T follicular helper cell (primary cell): Measurements from ENCODE around the gene LAMB1.
"Not testable (repeated sequence)": the region's sequence is repeated elsewhere in the genome, so short reads cannot be mapped to it uniquely, and the experiment has no call there.

Source experiments
- DNase-seq: peaks from one replicate; pipeline ENCODE4 v3.0.0-alpha.2; 2020; ENCODE audit warnings: low read depth
- total RNA-seq, 2 experiments: gene quantifications; one replicate each; lab custom pipeline; 2026; lab: John Stamatoyannopoulos, UW

The LAMB1 gene
- 0 to 0.24 reads per million in 2 experiments for total RNA-seq

GRCh38 chr7:108002726-108003598 lies at the start of gene LAMB1:
LAMB1 (minus strand) TSS chr7:108003161; CDS start chr7:108002885, 276 bp downstream.
- no peak for DNase-seq

DNA sequence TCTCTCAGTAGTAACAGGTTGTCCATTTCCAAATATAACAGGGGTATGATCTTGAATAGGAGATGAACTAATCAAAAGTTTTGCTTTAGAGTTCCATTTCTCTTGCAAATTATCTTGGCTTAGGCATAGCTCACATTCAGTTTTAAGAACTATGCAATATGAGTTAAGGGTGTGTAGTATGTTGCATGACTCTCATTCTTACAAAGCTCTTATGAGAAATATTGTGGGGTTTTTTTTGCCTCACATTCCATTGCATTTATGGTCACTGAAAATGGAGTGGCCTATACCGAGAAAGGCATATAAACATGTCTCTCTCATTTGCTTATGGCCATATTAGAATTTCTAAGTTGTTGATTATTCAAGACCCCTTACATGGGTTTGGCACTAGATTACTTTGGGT lies 48.5 kb upstream of the LAMB1 start:
- no peak for DNase-seq

- DNase-seq = no peak
These were observed 47.0 kb upstream of the LAMB1 start for GRCh38 chr7:108049962-108050361.

- no peak for DNase-seq
These were observed 45.5 kb upstream of the LAMB1 start for GRCh38 chr7:108048422-108048821.

DNA sequence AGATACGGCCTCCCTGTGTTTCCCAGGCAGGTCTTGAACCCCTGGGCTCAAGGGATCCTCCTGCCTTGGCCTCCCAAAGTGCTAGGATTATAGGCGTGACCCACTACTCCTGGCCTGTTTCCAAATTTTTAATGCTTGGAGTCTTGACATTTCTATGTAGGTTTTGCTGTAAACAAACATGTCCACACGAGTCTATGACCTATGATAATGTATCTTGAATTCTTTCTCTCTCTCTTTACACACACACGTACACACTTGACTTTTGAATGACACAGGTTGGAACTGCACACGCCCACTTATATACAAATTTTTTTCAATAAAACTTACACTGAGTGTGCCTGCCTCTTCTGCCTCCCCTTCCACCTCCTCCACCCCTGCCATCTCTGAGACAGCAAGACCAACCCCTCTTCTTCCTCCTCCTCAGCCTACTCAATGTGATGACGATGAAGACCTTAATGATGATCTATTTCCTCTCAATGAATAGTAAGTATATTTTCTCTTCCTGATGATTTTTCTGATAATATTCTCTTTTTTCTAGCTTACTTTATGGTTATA lies 44.1 kb upstream of the LAMB1 start:
- DNase-seq = no peak

- no peak for DNase-seq
These were observed 42.7 kb upstream of the LAMB1 start for GRCh38 chr7:108045669-108046068.

DNA sequence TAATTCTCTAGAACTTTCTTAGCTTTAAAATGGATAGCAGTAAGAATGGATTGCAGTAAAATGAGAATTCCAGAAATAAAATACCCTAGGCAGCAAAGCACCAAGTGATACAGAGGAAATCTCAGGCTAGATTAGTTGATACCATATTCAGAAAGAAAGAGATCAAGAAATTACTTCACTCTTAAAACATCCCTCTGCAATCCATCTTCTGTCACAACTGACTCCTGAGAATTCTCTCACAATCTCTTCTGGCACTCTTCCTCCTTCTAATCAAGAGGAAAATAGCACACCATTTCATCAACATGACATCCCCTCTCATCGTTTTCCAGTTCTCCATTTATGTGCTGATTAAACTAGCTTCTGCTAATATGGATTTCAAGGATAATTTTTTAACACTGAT lies 42.2 kb upstream of the LAMB1 start:
- DNase-seq = no peak

DNA sequence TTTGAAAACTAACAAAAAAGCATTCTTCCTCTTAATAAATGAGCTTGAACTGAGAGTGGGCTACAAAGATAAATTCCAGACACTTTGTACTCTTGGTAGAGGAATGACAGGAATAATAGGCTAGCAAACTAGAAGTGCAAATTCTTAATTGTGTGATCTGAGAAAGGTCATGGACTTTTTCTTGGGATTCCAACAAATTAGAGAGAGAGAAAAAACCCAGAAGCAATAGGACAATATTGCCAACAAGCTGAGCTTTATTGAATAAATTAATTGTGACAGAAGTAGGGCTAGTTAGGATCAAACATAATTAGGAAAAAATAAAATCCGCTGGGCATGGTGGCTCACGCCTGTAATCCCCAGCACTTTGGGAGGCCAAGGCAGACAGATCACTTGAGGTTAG lies 41.4 kb upstream of the LAMB1 start:
- no peak for DNase-seq

DNA sequence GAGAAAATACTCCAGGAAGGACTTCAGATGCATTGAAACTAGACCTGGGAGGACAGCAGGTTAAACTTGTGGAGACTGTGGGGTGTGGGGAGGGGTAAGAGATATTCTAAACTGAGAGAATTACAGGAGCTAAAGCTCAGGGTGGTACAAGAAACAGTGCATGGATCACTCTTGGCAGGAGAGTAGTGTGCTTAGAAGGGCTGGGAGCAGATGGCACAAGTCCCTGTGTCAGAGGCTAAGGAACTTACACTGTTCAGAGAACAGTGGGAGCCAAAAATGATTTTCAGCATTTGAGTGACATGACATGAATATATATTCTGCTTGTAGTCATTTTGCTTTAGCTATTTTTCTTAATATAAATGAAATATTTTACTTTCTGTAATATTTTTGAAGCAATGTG lies 36.0 kb upstream of the LAMB1 start:
- no peak for DNase-seq

DNA sequence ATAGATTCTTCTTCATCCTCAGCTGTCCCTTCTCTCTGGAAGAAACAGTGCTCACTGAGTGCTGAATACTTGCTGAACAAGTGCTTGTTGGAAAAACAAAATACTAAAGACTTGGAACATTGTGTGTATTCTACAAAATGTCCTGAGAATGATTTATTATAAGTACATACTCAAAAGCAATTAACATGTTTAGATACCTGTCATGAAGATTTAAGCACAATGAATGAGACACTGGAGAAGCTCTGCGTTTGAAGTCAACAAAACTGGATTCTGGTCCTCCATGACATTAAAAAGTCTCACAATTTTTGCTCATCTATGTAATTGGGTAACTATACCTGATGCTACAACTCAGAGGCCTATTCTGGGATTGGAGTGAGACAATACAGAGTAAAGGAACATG lies 34.8 kb upstream of the LAMB1 start:
- DNase-seq = no peak

GRCh38 chr7:108037140-108037539 lies 34.2 kb upstream of the LAMB1 start:
- DNase-seq = no peak

DNA sequence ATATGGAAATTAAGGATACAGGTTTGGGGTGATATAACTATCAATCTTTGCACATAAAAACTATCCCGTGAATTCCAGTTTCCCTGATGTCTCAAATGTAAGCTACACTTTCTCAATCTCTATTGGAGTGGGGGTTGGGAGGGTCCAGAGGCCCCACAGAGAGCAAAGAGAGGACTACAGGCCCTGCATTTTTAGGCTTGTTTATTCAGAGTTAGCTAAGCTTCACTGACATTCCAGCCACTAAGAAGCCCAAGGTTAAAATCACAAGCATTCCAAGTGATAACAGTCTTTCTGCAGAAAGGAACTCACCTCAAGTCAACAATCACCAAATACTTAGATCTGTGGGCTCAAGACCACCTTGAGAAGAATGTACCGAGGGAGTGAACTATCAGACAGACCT lies 31.6 kb upstream of the LAMB1 start:
- DNase-seq = no peak

DNA sequence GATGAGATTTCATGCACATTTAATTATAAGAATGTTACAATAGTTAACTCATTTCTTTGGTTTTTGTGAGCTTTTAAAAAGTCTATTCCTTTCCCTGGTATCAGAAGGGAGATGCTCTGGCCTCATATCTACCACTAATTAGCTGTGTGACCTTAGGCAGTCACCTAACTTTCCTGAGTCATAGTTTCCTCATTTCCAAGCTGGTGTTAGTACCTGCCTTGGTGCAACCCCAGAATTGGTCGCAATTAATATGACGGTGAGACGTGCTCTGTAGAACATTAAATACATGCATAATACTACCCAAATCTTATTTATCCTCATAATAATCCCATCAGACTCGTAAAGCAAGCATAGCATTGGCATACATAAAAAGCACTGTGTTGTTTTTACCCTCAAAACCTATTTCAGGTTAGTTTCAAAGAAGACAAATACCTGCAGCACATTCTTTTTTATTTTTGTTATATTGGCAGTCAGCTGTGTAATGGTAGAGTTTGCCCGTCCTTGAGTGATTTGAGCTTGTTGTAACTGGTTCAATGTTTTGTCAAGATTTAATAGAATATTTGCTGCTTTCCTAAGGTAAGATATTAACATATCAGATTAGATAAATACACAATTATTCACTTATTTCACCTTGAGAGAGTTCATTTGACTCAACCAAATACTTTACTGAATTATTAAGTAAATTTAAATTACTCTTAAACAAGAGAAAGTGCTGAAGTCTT lies 31.0 kb upstream of the LAMB1 start:
- DNase-seq = no peak

DNA sequence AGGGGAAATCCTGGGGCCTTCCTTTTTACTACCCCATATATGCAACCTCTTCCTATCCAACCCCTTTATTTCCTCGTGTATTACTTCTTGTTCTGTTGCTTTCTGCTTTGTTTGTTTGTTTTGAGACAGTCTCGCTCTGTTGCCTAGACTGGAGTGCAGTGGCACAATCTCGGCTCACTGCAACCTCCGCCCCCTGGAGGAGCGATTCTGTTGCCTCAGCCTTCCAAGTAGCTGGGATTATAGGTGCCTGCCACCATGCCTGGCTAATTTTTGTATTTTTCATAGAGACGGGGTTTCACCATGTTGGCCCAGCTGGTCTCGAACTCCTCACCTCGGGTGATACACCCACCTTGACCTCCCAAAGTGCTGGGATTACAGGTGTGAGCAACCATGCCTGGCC lies 30.3 kb upstream of the LAMB1 start:
- not testable (repeated sequence) for DNase-seq

GRCh38 chr7:108030516-108030915 lies 27.6 kb upstream of the LAMB1 start:
- no peak for DNase-seq

- no peak for DNase-seq
These were observed 26.1 kb upstream of the LAMB1 start for GRCh38 chr7:108029034-108029433.

DNA sequence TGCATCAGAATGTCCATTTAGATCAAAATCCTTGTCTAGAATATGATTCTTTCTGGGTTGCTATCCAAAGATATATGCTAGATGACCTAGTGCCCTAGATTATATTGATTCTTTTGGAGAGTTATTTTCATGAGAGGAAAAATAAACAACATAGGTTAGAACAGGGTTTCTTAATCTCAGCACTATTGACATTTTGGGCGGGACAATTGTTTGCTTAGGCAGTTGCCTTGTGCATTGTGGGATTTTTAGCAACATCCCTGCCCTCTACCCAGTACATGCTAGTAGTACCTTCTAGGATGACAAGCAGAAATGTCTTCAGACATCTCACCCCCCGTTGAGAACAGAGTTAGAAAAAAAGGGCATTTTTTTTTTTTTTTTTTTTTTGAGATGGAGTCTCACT lies 25.1 kb upstream of the LAMB1 start:
- no peak for DNase-seq

- DNase-seq = no peak
These were observed 24.3 kb upstream of the LAMB1 start for GRCh38 chr7:108027239-108027638.

DNA sequence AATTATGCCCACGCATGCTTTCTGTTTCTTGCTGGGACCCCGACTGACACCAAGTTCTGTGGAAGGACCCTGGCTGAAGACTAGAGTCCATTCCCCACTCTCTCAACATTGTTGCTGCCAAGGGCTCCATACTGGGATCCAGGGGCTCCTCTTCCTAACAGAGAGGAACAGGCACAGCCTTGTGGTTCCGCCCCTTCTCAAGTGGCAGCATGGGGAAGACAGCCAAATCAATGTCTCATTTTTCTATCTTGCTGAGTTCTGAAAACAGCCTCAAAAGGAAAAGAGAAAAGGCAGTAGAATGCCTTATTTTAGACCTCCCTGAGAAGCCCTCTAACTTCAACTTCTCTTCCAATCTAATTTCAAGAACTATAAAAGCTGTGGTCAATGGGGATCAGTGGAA lies 23.7 kb upstream of the LAMB1 start:
- DNase-seq = no peak

GRCh38 chr7:108026116-108026515 lies 23.2 kb upstream of the LAMB1 start:
- DNase-seq = no peak

DNA sequence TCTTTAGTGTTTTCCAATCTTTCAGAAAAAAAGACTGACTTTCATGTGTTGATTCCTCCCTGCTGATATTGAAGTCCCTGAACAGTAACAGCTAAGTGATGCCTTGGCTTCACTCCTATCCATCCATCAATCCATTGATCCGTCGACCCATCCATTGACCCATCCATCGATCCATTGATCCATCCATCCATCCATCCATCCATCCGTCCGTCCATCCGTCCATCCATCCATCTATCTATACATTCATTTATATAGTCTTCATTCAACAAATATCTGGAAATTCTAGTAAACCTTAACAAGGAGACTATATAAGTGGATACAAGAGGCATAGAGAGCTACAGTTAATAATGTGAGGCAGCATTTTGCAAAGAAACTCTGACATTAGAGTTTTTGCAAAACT lies 21.6 kb upstream of the LAMB1 start:
- no peak for DNase-seq

GRCh38 chr7:108020585-108020984 lies 17.6 kb upstream of the LAMB1 start:
- DNase-seq = no peak

- no peak for DNase-seq
These were observed 15.7 kb upstream of the LAMB1 start for GRCh38 chr7:108018668-108019067.
